ENCODE data around the gene ZIC4. TPM values are rescaled to one million over a fixed set of nuclear protein-coding genes. Genes with fewer than 3 reads are reported as not detected.

The ZIC4 gene
- total and polyA plus RNA-seq, 2 experiments from 2014 or later, result not detected

GRCh38 chr3:147423537-147423797 lies 17.1 kb upstream of the ZIC4 start:
- DNase-seq (ENCODE audit: low spot score) (peak; percentile 49), ATAC-seq (no peak)
- H4K20me1 ChIP-seq (replicated peaks; ENCODE audit: insufficient read depth), result no peaks in the 10 kb centered on the region; the same call in none of the 2 replicates
- H3K36me3 Mint-ChIP-seq (ENCODE audit: low read depth), result no peaks in the 10 kb centered on the region
- H3K4me3 Mint-ChIP-seq, result peak overlapping the region; percentile 73
- no peaks in the 10 kb centered on the region for H3K79me2 ChIP-seq (replicated peaks; ENCODE audit: insufficient read depth)
- H3K27me3 Mint-ChIP-seq (ENCODE audit: insufficient read depth, low read depth, poor library complexity), result peaks cover 71% of the 10 kb centered on the region
- peaks cover 52% of the 10 kb centered on the region for H3K4me1 ChIP-seq (ENCODE audit: insufficient read depth)
- H3K4me3 ChIP-seq, result peak overlapping the region; percentile 54
- H3K9me2 ChIP-seq (ENCODE audit: insufficient read depth), result no peaks in the 10 kb centered on the region
- H2AFZ ChIP-seq, result peak overlapping the region; percentile 75; the same call in 1 of the 2 replicates
- H3K27me3 ChIP-seq (ENCODE audit: insufficient read depth), result peaks cover 96% of the 10 kb centered on the region
- peaks cover 3% of the 10 kb centered on the region; the same call in 1 of the 3 replicates for H3K9me3 Mint-ChIP-seq
- H3K4me2 ChIP-seq, result peak overlapping the region; percentile 85
- H3K27ac Mint-ChIP-seq, result no peak overlapping the region
- no peak overlapping the region for H3K27ac ChIP-seq (ENCODE audit: low read depth)
- peaks cover 49% of the 10 kb centered on the region for H3K4me1 Mint-ChIP-seq
- H3K36me3 ChIP-seq (ENCODE audit: insufficient read depth), result no peaks in the 10 kb centered on the region
- peaks cover 25% of the 10 kb centered on the region for H3F3A ChIP-seq (replicated peaks; ENCODE audit: low read depth)
- TF ChIP-seq JUNB (IDR thresholded peaks at IDR 0.05; ENCODE audit: unreplicated experiment) (no peak), EZH2 (IDR thresholded peaks at IDR 0.05; ENCODE audit: low read depth, unreplicated experiment) (peak; percentile 36), EZH2phosphoT487 (IDR thresholded peaks at IDR 0.05; ENCODE audit: unreplicated experiment) (no peak), ZNF331 (CRISPR knock-in tag; IDR thresholded peaks at IDR 0.05; ENCODE audit: low read depth) (no peak), ZNF114 (CRISPR knock-in tag; IDR thresholded peaks at IDR 0.05) (no peak)
- TF ChIP-seq, protein P1, sequence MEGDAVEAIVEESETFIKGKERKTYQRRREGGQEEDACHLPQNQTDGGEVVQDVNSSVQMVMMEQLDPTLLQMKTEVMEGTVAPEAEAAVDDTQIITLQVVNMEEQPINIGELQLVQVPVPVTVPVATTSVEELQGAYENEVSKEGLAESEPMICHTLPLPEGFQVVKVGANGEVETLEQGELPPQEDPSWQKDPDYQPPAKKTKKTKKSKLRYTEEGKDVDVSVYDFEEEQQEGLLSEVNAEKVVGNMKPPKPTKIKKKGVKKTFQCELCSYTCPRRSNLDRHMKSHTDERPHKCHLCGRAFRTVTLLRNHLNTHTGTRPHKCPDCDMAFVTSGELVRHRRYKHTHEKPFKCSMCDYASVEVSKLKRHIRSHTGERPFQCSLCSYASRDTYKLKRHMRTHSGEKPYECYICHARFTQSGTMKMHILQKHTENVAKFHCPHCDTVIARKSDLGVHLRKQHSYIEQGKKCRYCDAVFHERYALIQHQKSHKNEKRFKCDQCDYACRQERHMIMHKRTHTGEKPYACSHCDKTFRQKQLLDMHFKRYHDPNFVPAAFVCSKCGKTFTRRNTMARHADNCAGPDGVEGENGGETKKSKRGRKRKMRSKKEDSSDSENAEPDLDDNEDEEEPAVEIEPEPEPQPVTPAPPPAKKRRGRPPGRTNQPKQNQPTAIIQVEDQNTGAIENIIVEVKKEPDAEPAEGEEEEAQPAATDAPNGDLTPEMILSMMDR (conservative IDR thresholded peaks at IDR 0.05; ENCODE audit: low read depth in 2 of 2), result no peak
- TF ChIP-seq, protein P2, sequence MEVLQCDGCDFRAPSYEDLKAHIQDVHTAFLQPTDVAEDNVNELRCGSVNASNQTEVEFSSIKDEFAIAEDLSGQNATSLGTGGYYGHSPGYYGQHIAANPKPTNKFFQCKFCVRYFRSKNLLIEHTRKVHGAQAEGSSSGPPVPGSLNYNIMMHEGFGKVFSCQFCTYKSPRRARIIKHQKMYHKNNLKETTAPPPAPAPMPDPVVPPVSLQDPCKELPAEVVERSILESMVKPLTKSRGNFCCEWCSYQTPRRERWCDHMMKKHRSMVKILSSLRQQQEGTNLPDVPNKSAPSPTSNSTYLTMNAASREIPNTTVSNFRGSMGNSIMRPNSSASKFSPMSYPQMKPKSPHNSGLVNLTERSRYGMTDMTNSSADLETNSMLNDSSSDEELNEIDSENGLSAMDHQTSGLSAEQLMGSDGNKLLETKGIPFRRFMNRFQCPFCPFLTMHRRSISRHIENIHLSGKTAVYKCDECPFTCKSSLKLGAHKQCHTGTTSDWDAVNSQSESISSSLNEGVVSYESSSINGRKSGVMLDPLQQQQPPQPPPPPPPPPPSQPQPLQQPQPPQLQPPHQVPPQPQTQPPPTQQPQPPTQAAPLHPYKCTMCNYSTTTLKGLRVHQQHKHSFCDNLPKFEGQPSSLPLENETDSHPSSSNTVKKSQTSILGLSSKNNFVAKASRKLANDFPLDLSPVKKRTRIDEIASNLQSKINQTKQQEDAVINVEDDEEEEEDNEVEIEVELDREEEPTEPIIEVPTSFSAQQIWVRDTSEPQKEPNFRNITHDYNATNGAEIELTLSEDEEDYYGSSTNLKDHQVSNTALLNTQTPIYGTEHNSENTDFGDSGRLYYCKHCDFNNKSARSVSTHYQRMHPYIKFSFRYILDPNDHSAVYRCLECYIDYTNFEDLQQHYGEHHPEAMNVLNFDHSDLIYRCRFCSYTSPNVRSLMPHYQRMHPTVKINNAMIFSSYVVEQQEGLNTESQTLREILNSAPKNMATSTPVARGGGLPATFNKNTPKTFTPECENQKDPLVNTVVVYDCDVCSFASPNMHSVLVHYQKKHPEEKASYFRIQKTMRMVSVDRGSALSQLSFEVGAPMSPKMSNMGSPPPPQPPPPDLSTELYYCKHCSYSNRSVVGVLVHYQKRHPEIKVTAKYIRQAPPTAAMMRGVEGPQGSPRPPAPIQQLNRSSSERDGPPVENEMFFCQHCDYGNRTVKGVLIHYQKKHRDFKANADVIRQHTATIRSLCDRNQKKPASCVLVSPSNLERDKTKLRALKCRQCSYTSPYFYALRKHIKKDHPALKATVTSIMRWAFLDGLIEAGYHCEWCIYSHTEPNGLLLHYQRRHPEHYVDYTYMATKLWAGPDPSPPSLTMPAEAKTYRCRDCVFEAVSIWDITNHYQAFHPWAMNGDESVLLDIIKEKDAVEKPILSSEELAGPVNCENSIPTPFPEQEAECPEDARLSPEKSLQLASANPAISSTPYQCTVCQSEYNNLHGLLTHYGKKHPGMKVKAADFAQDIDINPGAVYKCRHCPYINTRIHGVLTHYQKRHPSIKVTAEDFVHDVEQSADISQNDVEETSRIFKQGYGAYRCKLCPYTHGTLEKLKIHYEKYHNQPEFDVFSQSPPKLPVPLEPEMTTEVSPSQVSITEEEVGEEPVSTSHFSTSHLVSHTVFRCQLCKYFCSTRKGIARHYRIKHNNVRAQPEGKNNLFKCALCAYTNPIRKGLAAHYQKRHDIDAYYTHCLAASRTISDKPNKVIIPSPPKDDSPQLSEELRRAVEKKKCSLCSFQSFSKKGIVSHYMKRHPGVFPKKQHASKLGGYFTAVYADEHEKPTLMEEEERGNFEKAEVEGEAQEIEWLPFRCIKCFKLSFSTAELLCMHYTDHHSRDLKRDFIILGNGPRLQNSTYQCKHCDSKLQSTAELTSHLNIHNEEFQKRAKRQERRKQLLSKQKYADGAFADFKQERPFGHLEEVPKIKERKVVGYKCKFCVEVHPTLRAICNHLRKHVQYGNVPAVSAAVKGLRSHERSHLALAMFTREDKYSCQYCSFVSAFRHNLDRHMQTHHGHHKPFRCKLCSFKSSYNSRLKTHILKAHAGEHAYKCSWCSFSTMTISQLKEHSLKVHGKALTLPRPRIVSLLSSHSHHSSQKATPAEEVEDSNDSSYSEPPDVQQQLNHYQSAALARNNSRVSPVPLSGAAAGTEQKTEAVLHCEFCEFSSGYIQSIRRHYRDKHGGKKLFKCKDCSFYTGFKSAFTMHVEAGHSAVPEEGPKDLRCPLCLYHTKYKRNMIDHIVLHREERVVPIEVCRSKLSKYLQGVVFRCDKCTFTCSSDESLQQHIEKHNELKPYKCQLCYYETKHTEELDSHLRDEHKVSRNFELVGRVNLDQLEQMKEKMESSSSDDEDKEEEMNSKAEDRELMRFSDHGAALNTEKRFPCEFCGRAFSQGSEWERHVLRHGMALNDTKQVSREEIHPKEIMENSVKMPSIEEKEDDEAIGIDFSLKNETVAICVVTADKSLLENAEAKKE (CRISPR knock-in tag; IDR thresholded peaks at IDR 0.05), result no peak

All from GM23338 (cell line).